A673 (cell line): ENCODE data around the gene PACS1.

ENCODE experiments used
- EZH2 ChIP-seq: fragments of 200-600 bp; sonication (generic); IDR thresholded peaks from 2 replicates; pipeline ENCODE4 v1.6.1; 2017; ENCODE audit warnings: borderline replicate concordance, low read depth, mild to moderate bottlenecking, mixed read lengths, antibody characterized with exemption, low read length; ENCODE audit not compliant: poor library complexity, severe bottlenecking
- TF ChIP-seq, protein P1 (sequence below): fragments of 300-800, 200-600 bp; sonication (generic); conservative IDR thresholded peaks from 2 replicates; pipeline ENCODE4 v1.5.1; 2017; ENCODE audit warnings: low read depth, mild to moderate bottlenecking, antibody characterized with exemption, low read length, moderate library complexity, mixed read lengths

- TF ChIP-seq, protein P1, sequence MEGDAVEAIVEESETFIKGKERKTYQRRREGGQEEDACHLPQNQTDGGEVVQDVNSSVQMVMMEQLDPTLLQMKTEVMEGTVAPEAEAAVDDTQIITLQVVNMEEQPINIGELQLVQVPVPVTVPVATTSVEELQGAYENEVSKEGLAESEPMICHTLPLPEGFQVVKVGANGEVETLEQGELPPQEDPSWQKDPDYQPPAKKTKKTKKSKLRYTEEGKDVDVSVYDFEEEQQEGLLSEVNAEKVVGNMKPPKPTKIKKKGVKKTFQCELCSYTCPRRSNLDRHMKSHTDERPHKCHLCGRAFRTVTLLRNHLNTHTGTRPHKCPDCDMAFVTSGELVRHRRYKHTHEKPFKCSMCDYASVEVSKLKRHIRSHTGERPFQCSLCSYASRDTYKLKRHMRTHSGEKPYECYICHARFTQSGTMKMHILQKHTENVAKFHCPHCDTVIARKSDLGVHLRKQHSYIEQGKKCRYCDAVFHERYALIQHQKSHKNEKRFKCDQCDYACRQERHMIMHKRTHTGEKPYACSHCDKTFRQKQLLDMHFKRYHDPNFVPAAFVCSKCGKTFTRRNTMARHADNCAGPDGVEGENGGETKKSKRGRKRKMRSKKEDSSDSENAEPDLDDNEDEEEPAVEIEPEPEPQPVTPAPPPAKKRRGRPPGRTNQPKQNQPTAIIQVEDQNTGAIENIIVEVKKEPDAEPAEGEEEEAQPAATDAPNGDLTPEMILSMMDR = no peak
- TF ChIP-seq EZH2 = no peak
These were observed 195.7 kb downstream of the PACS1 start for GRCh38 chr11:66265531-66266377.
